ENCODE data around the gene SKP1.

SKP1 gene

DNA sequence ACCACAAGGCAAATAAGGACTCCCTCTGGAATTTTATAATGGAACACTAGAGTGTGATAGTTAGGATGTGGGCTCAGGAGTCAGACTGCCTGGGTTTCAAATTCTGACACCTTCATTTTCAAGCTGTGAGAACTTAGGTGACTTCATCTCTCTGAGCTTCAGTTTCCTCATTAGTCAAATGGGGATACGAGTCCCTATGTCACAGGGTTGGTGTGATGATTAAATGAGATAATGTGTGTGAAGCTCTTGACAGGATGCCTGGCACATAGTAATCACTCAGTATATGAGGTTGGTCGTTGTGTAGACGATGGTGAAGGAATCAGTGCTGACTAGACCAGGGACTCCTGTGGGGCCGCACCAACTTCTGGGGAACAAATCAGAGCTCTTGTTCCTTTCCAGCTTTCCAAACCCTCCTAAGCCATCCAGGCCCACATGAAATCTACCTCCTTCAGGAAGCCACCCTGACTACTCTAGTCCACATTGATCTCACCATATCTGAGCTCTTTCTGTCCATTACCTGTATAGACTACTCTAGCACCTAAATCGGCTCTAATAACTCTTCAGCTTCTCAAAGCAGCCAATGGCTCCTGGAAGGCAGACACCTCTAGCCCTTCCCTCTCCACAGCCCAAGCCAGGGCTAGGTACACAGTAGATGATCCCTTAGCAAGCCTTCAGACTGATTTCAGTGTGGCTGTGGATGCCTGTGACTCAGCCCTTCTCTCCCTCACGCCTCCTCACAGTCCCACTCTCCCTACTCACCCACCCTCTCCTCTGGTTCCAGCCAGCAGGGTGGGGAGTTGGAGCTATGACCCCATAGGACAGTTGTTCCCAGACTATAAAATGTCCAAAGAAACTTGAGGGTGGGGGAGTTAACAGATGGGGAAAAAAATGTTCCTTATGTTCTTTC lies 64.8 kb downstream of the SKP1 start:
- DNase-seq = peak; percentile 59

DNA sequence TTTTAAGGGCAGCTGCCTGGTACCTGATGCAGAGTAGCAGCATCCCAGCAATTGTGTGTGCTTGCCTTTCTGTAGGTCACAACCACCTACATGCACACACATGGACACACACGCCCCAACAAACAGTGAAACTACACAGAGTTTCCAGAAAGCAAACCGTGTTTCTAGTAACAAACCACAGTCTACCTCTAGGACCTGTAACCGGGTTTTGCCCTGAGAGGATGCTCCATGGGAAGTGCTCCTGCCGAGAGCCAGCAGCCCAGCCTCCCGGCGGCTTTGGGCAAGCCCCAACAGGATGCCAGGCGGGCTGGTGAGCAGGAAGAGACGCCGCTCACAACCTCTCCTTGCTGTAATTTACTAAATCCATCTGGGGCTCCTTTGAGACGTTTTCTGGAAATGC lies 66.4 kb downstream of the SKP1 start:
- DNase-seq = peak; percentile 59

DNA sequence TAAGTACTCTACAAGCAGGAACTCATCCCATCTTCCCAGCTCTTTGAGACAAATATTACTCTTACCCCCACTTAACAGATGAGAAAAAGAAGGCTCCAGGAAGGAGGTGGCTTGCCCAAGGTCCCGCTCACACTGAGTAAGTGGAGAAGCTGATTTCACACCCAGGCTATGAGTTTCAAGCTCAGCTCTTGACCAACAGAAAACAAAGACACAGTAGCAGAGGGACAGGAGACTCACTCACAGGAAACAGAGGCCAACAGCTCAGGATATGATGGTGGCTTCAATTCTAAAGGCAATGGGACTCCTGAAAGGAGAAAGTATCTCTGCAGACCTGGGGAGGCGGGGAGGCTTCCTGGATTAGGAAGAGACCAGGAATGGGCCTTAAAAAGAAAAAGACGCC lies 69.0 kb downstream of the SKP1 start:
- DNase-seq = no peak

DNA sequence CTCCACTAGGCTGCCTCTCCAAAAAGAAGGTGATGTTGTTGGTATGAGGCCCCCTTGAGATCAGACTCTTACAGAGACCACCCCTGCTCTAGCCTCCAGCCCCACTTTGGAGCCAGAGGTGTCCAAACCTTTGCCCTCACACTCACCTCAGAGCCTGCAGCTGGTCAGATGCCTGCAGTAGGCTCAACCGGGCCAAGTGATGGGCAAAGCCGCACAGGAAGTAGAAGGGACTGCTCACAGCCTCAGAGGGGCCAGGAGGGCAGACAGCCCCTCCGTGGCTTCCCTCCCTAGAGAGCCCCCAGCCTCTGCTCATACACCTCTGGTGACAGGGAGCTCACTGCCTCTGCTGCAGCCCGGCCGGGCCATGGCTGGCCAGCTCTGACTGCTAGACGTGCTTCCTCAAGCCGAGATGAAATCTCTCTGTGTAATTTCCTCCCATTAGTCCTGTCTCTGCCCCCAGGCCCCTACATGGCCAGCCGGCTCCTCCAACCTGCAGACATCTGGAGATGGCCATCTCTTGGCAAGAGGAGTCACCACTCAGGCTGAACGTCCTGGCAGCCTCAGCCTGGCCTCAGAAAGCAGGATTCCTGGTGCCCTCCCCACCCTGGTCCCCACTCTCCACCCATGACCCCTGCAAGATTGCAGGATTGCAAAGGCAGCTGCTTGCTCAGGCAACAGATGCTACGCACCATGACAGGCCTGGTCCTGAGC lies 69.6 kb downstream of the SKP1 start:
- DNase-seq = no peak

DNA sequence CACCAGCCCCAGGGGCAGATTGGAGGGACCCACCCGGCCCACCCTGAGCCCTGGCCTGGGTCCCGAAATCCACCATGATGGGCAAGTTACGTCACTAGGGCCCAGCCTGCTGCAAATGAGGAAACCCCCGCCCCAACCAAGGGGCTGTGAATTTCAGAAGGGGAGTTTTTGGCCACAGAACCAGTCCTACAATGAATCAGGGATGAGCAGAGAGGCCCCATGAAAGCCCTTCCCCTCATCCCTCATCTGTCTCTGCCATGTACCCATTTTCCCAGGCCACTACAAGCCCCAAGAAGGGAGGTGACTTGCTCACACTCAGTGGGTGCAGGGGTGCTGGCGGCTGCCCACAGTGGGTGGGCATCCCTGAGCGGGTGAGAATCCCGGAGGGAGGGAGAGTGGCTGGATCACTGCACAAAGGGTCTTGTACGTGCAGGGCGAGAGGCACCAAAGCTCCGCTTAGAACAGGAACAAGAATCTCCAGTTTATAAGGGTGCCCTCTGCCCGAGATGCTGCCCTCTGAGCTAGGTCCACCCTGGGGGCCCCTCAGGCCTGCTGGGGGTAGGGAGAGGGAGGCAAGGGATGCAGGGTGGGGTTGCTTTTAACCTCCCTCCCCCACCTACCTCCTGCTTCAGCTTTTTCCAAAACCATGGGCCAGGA lies 72.6 kb downstream of the SKP1 start:
- DNase-seq = no peak

DNA sequence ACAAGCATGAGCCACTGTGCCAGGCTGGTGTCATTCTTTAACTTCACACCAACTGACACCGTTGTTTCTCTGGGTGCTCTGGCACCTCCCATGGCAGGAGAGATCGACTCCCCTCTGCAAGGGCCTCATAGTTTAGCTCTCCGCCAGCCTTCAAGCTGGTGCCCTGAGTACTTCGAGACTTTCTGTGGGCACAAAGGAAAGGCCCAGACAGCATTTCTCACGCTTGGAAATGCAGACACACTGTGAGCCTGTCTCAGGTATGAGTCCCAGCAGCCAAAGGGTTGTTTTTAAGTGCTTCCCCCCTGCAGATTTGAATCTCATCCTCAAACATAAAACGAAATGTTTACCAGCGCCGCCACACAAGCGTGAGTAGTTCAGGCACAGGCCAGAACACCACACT lies 73.4 kb downstream of the SKP1 start:
- DNase-seq = peak; percentile 74

DNA sequence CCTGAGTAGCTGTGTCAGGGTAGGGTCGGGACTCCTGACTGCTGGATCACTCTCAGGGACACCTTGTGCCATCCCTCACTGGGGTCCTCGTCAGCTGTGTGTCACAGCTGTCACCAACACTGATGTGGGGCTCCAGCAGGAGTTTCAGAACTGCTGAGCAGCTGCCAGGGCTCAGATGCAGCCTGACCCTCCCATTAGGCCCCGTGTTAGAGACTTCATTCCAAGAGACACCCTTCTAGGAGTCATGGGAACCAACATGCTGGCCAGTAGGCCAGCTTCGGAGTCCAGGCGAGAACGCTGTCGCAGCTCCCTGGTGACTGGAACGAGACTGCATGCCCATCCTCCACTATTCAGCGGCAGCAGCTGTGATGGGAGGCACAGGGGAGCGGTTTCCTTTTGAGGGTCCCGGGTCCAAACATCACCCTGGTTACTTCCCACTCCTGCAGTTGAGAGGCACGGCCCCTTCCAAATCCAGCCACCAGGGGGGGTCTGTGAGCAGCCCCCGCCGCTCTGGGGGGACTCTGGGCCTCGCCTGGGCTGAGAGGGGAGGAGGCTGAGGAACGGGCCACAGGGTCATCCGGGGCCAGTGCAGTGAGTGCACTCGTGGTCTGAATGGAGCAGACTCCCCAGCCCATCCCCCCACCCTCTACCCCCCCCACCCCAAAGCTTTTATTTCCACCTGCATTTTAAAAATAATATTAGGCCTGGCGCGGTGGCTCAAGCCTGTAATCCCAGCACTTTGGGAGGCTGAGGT lies 74.9 kb downstream of the SKP1 start:
- DNase-seq = peak; percentile 80

DNA sequence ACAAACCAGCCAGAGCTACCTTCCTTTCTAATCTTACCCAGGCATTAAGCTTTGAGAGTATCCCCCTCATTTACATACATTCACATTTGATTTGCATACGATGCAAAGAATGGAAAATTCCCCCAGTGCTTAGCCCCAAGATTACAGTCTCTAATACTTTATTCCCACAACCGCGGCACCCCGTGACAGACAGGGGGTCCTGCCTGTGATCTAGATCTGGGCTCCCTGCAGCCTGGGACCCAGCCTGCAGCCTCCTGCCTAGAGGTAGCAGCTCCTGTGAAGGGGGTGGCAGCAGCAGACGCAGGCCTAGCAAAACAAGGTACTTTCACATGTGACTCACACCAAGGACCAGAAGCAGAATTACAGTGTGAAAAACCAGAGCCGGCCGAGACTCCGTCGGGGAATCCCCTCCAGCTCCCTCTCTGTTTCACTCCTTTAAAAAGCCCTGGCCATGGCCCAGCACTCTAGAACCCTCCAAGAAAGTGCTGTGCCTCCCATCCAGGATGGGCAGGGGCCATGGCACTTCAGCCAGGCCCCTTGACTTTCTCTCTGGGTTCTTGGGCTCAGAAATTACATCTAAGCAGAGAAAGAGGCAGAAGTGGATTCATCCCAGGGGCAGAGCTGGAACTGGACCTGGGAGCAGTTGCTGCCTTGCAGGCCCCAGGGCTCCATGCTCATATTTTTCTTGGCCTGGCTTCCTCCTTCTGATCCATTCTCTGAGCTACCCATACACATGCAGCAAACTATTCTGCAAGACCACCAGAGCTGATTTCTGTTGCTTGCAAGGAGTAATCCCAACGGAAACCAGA lies 76.3 kb downstream of the SKP1 start:
- DNase-seq = peak; percentile 88

DNA sequence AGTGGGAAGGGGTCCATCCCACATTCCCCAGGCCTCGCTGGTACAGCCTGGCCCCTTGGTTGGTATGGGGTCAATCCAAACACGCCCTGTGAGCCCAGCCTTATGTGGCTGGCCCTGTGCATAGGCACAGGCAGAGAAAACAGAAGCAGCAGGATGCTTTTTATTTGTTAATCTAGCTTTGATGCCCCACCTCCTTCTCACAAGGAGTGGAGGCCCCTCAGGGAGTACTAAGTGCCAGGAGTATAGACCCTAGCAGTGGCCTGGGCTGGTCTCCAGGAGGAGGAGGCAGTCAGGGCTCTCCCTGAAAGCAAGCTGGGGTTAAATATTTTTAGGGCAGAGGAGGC lies 76.8 kb downstream of the SKP1 start:
- no peak for DNase-seq

DNA sequence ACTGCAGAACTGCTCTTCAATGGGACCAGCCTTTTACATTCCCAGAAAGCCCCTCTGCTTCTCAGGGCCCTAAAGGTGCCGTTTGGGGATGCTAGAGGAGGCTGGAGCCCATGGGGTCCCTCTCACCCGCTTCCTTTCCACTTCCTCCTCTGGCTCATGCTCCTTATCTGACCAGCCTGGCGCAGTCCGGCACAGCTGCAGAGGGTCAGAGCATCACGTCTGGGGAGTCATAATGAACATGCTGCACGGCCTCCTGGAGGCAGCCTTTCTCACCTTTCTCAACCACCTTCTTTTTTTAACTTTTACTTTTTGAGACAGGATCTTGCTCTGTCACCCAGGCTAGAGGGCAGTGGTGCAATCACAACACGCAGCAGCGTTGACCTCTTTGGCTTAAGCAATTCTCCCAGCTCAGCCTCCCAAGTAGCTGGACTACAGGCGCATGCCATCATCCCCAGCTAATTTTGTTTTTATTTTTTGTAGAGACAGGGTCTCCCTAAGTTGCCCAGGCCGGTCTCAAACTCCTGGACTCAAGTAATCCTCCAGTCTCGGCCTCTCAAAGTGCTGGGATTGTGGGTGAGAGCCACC lies 77.4 kb downstream of the SKP1 start:
- DNase-seq = peak; percentile 24
